Measurements from ENCODE around the gene RFNG. TPM values are rescaled to one million over a fixed set of nuclear protein-coding genes. Genes with fewer than 3 reads are reported as not detected.

The RFNG gene
- total and polyA plus RNA-seq, 2 donors (not counting 1 experiment from before 2014, with no cell fraction given): 30.1 to 44.5 TPM

GRCh38 chr17:82016875-82017459 is 34.6 kb downstream of the RFNG start:
- H3K9me3 ChIP-seq (ENCODE audit: control extremely low read depth in 1 of 3, control insufficient read depth in 2 of 3, insufficient read depth in 1 of 3, low read length in 2 of 3): no peaks in the 10 kb centered on the region
- H3K4me3 Mint-ChIP-seq: no peak overlapping the region
- H3K4me1 Mint-ChIP-seq: peaks cover 8% of the 10 kb centered on the region
- no peak overlapping the region for H3K4me3 ChIP-seq (ENCODE audit: control extremely low read depth in 1 of 5, extremely low read depth in 1 of 5, insufficient read depth in 1 of 5, low read depth in 2 of 5, low read length in 4 of 5)
- WGBS (ENCODE audit: insufficient coverage): 97% methylated on average over 22 of the region's 24 CpGs
- TF ChIP-seq, protein P1, sequence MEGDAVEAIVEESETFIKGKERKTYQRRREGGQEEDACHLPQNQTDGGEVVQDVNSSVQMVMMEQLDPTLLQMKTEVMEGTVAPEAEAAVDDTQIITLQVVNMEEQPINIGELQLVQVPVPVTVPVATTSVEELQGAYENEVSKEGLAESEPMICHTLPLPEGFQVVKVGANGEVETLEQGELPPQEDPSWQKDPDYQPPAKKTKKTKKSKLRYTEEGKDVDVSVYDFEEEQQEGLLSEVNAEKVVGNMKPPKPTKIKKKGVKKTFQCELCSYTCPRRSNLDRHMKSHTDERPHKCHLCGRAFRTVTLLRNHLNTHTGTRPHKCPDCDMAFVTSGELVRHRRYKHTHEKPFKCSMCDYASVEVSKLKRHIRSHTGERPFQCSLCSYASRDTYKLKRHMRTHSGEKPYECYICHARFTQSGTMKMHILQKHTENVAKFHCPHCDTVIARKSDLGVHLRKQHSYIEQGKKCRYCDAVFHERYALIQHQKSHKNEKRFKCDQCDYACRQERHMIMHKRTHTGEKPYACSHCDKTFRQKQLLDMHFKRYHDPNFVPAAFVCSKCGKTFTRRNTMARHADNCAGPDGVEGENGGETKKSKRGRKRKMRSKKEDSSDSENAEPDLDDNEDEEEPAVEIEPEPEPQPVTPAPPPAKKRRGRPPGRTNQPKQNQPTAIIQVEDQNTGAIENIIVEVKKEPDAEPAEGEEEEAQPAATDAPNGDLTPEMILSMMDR (IDR thresholded peaks at IDR 0.05): no peak
- TF ChIP-seq EZH2 (IDR thresholded peaks at IDR 0.05; ENCODE audit: borderline replicate concordance, insufficient read depth, low read depth, low read length, poor library complexity, severe bottlenecking): no peak
- no peak overlapping the region for H3K4me2 ChIP-seq (replicated peaks; ENCODE audit: low read depth, low read length, poor library complexity, severe bottlenecking)
- H3K27ac ChIP-seq (ENCODE audit: low read length in 2 of 2): no peak overlapping the region
- no peak overlapping the region for H2AFZ ChIP-seq (ENCODE audit: insufficient read depth, low read depth, low read length, poor library complexity, severe bottlenecking)
- H3K9ac ChIP-seq (ENCODE audit: low read length): no peak overlapping the region
- DNase-seq: no peak
- H3K27ac Mint-ChIP-seq: no peak overlapping the region
- no peaks in the 10 kb centered on the region for H3K9me3 Mint-ChIP-seq (ENCODE audit: insufficient read depth)
- no peak for ATAC-seq (ENCODE audit: low read depth)
- H3K4me1 ChIP-seq (ENCODE audit: control insufficient read depth in 2 of 2, insufficient read depth in 2 of 2, low read length in 2 of 2): peaks cover 5 to 18% of the 10 kb centered on the region in 2 donors
- no peaks in the 10 kb centered on the region for H3K27me3 Mint-ChIP-seq
- peaks cover 0 to 7% of the 10 kb centered on the region in 2 experiments for H3K36me3 ChIP-seq (replicated peaks in 1 of 2; ENCODE audit: control extremely low read depth in 1 of 2, control insufficient read depth in 1 of 2, extremely low read depth in 1 of 2, insufficient read depth in 2 of 2, low read length in 1 of 2)
- ChIA-PET CTCF (interaction anchor here (7.2 kb wide), 1 partner anchor 57 kb away, joined by 91 read pairs; no protein-coding TSS in a partner anchor), POLR2A (no interaction called here)
- intact Hi-C loops (cut with micrococcal nuclease): no loop called here
- H3K79me2 ChIP-seq (ENCODE audit: control insufficient read depth, insufficient read depth, low read length): peaks cover 4% of the 10 kb centered on the region
- no peaks in the 10 kb centered on the region for H3K27me3 ChIP-seq (replicated peaks in 1 of 4; ENCODE audit: control extremely low read depth in 1 of 4, control insufficient read depth in 3 of 4, insufficient read depth in 4 of 4, low read length in 3 of 4)
- peaks cover 20% of the 10 kb centered on the region for H4K20me1 ChIP-seq (ENCODE audit: control insufficient read depth, insufficient read depth, low read length, poor library complexity, severe bottlenecking)

DNA sequence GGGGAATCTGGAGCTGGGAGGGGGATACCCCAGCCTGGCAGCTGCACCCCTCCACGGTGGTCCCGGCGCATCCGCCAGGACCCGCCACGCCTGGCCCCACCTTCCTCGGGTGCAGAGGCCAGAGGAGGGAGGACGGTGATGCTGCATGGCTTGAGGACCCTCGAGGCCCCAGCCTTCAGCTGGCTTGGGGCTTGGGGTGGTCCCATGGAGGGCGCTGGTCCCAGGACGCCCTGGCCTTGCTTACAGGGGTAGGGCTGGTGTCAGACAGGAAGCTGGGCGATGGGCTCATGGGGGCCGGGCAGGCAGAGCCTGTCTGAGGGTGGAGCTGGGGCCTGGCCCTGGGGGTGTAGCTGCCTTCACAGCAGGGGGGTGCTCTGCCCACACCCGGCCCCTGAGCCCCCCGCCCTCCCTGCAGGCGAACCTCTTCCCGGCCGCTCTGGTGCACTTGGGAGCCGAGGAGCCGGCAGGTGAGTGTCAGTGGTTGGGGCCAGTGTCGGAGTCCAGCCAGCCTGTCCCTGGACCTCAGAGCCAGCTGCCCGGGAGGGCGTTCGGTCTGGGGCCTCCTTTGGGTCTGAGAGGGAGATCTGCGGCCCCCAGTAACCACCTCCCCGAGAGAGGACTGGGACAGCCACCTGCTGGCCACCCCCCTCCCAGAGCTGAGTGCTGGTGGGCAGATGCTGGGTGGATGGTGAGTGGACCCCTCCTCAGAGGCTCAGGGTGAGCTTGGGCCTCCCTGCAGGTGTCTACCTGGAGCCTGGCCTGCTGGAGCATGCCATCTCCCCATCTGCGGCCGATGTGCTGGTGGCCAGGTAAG is 35.3 kb downstream of the RFNG start:
- ChIA-PET CTCF (interaction anchor here (1.1 kb wide), 1 partner anchor 57 kb away, joined by 3 read pairs; no protein-coding TSS in a partner anchor), POLR2A (interaction anchor here (0.6 kb wide), 1 partner anchor 90 kb away, joined by 5 read pairs; no protein-coding TSS in a partner anchor)
- H3K36me3 ChIP-seq (replicated peaks in 1 of 2; ENCODE audit: control extremely low read depth in 1 of 2, control insufficient read depth in 1 of 2, extremely low read depth in 1 of 2, insufficient read depth in 2 of 2, low read length in 1 of 2): peaks cover 0 to 9% of the 10 kb centered on the region in 2 experiments
- no peak overlapping the region for H3K4me3 Mint-ChIP-seq
- H2AFZ ChIP-seq (ENCODE audit: insufficient read depth, low read depth, low read length, poor library complexity, severe bottlenecking): no peak overlapping the region
- WGBS (ENCODE audit: insufficient coverage): 93% methylated on average over 25 of the region's 28 CpGs
- H3K4me3 ChIP-seq (ENCODE audit: control extremely low read depth in 1 of 5, extremely low read depth in 1 of 5, insufficient read depth in 1 of 5, low read depth in 2 of 5, low read length in 4 of 5): no peak overlapping the region
- ATAC-seq (ENCODE audit: low read depth) (no peak), DNase-seq (no peak)
- H3K4me1 ChIP-seq (ENCODE audit: control insufficient read depth in 2 of 2, insufficient read depth in 2 of 2, low read length in 2 of 2): peaks cover 0 to 11% of the 10 kb centered on the region in 2 donors
- H3K4me2 ChIP-seq (replicated peaks; ENCODE audit: low read depth, low read length, poor library complexity, severe bottlenecking): no peak overlapping the region
- H3K9me3 Mint-ChIP-seq (ENCODE audit: insufficient read depth): no peaks in the 10 kb centered on the region
- H3K27ac Mint-ChIP-seq: no peak overlapping the region
- no peaks in the 10 kb centered on the region for H3K9me3 ChIP-seq (ENCODE audit: control extremely low read depth in 1 of 3, control insufficient read depth in 2 of 3, insufficient read depth in 1 of 3, low read length in 2 of 3)
- no peaks in the 10 kb centered on the region for H3K27me3 ChIP-seq (replicated peaks in 1 of 4; ENCODE audit: control extremely low read depth in 1 of 4, control insufficient read depth in 3 of 4, insufficient read depth in 4 of 4, low read length in 3 of 4)
- no peak overlapping the region for H3K9ac ChIP-seq (ENCODE audit: low read length)
- no peaks in the 10 kb centered on the region for H3K79me2 ChIP-seq (ENCODE audit: control insufficient read depth, insufficient read depth, low read length)
- H3K27ac ChIP-seq (ENCODE audit: low read length in 2 of 2): no peak overlapping the region
- H4K20me1 ChIP-seq (ENCODE audit: control insufficient read depth, insufficient read depth, low read length, poor library complexity, severe bottlenecking): peaks cover 13% of the 10 kb centered on the region
- no peak for TF ChIP-seq EZH2 (IDR thresholded peaks at IDR 0.05; ENCODE audit: borderline replicate concordance, insufficient read depth, low read depth, low read length, poor library complexity, severe bottlenecking)
- TF ChIP-seq, protein P1 (IDR thresholded peaks at IDR 0.05): no peak
- H3K4me1 Mint-ChIP-seq: peaks cover 2% of the 10 kb centered on the region
- intact Hi-C loops (cut with micrococcal nuclease): no loop called here
- H3K27me3 Mint-ChIP-seq: no peaks in the 10 kb centered on the region
